Measurements from ENCODE around the gene TCAP. TPM values are rescaled to one million over a fixed set of nuclear protein-coding genes. Genes with fewer than 3 reads are reported as not detected.

TCAP gene
- total and polyA plus RNA-seq, 2 donors (not counting 1 experiment from before 2014, with no cell fraction given), result 0.05 to 0.17 TPM

GRCh38 chr17:39628655-39629493 lies 36.3 kb upstream of the TCAP start:
- Histone ChIP-seq H2AFZ (ENCODE audit: low read length) (no peak overlapping the region), H3K27me3 (ENCODE audit: control insufficient read depth, insufficient read depth, low read length) (peaks cover 56% of the 10 kb centered on the region), H3K9me3 (ENCODE audit: control insufficient read depth, insufficient read depth, low read depth, low read length) (no peaks in the 10 kb centered on the region), H3K79me2 (ENCODE audit: control insufficient read depth, insufficient read depth, low read length) (no peaks in the 10 kb centered on the region), H3K9ac (ENCODE audit: insufficient read depth, low read length) (no peak overlapping the region), H3K27ac (ENCODE audit: insufficient read depth, low read length) (no peak overlapping the region), H3K36me3 (ENCODE audit: control insufficient read depth, insufficient read depth, low read length) (no peaks in the 10 kb centered on the region), H4K20me1 (ENCODE audit: control insufficient read depth, extremely low read depth, insufficient read depth, low read length) (no peaks in the 10 kb centered on the region), H3K4me2 (ENCODE audit: extremely low read depth, insufficient read depth, low read length) (no peak overlapping the region), H3K4me3 (replicated peaks in 1 of 4; ENCODE audit: control extremely low read depth in 1 of 4, insufficient read depth in 1 of 4, low read depth in 3 of 4, low read length in 4 of 4) (no peak overlapping the region), H3K4me1 (ENCODE audit: control insufficient read depth, extremely low read depth, insufficient read depth, low read length) (no peaks in the 10 kb centered on the region)
- TF ChIP-seq EZH2 (IDR thresholded peaks at IDR 0.05; ENCODE audit: low read length, missing control alignments), result no peak
- TF ChIP-seq, protein P1, sequence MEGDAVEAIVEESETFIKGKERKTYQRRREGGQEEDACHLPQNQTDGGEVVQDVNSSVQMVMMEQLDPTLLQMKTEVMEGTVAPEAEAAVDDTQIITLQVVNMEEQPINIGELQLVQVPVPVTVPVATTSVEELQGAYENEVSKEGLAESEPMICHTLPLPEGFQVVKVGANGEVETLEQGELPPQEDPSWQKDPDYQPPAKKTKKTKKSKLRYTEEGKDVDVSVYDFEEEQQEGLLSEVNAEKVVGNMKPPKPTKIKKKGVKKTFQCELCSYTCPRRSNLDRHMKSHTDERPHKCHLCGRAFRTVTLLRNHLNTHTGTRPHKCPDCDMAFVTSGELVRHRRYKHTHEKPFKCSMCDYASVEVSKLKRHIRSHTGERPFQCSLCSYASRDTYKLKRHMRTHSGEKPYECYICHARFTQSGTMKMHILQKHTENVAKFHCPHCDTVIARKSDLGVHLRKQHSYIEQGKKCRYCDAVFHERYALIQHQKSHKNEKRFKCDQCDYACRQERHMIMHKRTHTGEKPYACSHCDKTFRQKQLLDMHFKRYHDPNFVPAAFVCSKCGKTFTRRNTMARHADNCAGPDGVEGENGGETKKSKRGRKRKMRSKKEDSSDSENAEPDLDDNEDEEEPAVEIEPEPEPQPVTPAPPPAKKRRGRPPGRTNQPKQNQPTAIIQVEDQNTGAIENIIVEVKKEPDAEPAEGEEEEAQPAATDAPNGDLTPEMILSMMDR (conservative IDR thresholded peaks at IDR 0.05 in 1 of 2, IDR thresholded peaks at IDR 0.05 in 1 of 2; ENCODE audit: low read depth in 1 of 2, low read length in 2 of 2), result no peak
- DNase-seq (ENCODE audit: low read depth in 2 of 2), result no peak

DNA sequence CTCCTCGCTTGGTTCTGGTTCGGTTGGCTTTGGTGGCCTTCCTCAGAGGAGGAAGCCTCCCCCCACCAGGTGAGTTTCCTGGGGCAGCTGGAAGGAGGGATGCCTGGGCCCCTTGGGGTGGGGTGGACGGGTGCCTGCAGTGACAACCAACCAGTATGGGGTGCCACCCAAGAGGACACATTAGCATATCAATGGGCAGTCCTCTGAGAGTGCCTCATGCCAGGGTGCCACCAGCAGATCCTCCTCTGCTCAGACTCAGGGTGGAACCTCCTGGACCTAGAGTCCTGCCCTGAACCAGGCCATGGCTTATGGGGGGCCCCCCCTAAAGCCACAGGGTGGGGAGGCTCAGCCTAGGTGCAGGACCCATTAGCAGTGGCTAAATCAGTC lies 35.7 kb upstream of the TCAP start:
- Histone ChIP-seq H3K4me3 (replicated peaks in 1 of 4; ENCODE audit: control extremely low read depth in 1 of 4, insufficient read depth in 1 of 4, low read depth in 3 of 4, low read length in 4 of 4) (no peak overlapping the region), H3K27ac (ENCODE audit: insufficient read depth, low read length) (no peak overlapping the region), H3K9ac (ENCODE audit: insufficient read depth, low read length) (no peak overlapping the region), H3K9me3 (ENCODE audit: control insufficient read depth, insufficient read depth, low read depth, low read length) (no peaks in the 10 kb centered on the region), H4K20me1 (ENCODE audit: control insufficient read depth, extremely low read depth, insufficient read depth, low read length) (no peaks in the 10 kb centered on the region), H3K79me2 (ENCODE audit: control insufficient read depth, insufficient read depth, low read length) (no peaks in the 10 kb centered on the region), H3K4me1 (ENCODE audit: control insufficient read depth, extremely low read depth, insufficient read depth, low read length) (no peaks in the 10 kb centered on the region), H3K4me2 (ENCODE audit: extremely low read depth, insufficient read depth, low read length) (no peak overlapping the region), H3K27me3 (ENCODE audit: control insufficient read depth, insufficient read depth, low read length) (peaks cover 56% of the 10 kb centered on the region), H2AFZ (ENCODE audit: low read length) (no peak overlapping the region), H3K36me3 (ENCODE audit: control insufficient read depth, insufficient read depth, low read length) (no peaks in the 10 kb centered on the region)
- no peak for DNase-seq (ENCODE audit: low read depth in 2 of 2)
- TF ChIP-seq, protein P1 (conservative IDR thresholded peaks at IDR 0.05 in 1 of 2, IDR thresholded peaks at IDR 0.05 in 1 of 2; ENCODE audit: low read depth in 1 of 2, low read length in 2 of 2), result no peak

- Histone ChIP-seq H3K4me3 (replicated peaks in 1 of 4; ENCODE audit: control extremely low read depth in 1 of 4, insufficient read depth in 1 of 4, low read depth in 3 of 4, low read length in 4 of 4) (no peak overlapping the region), H3K4me2 (ENCODE audit: extremely low read depth, insufficient read depth, low read length) (no peak overlapping the region), H3K9me3 (ENCODE audit: control insufficient read depth, insufficient read depth, low read depth, low read length) (no peaks in the 10 kb centered on the region), H3K79me2 (ENCODE audit: control insufficient read depth, insufficient read depth, low read length) (no peaks in the 10 kb centered on the region), H3K36me3 (ENCODE audit: control insufficient read depth, insufficient read depth, low read length) (no peaks in the 10 kb centered on the region), H2AFZ (ENCODE audit: low read length) (no peak overlapping the region), H3K4me1 (ENCODE audit: control insufficient read depth, extremely low read depth, insufficient read depth, low read length) (no peaks in the 10 kb centered on the region), H3K27ac (ENCODE audit: insufficient read depth, low read length) (no peak overlapping the region), H3K27me3 (ENCODE audit: control insufficient read depth, insufficient read depth, low read length) (peaks cover 52% of the 10 kb centered on the region), H3K9ac (ENCODE audit: insufficient read depth, low read length) (no peak overlapping the region), H4K20me1 (ENCODE audit: control insufficient read depth, extremely low read depth, insufficient read depth, low read length) (no peaks in the 10 kb centered on the region)
- DNase-seq (ENCODE audit: low read depth in 2 of 2), result no peak
- TF ChIP-seq, protein P1 (conservative IDR thresholded peaks at IDR 0.05 in 1 of 2, IDR thresholded peaks at IDR 0.05 in 1 of 2; ENCODE audit: low read depth in 1 of 2, low read length in 2 of 2), result no peak
- no peak for TF ChIP-seq EZH2 (IDR thresholded peaks at IDR 0.05; ENCODE audit: low read length, missing control alignments)
Measured at GRCh38 chr17:39629898-39630297, 35.3 kb upstream of the TCAP start.

Data from fibroblast of lung (primary cell).